SJSA1 (cell line): ENCODE data around the gene DUSP18. TPM values are rescaled to one million over a fixed set of nuclear protein-coding genes. Genes with fewer than 3 reads are reported as not detected.

ENCODE experiments used
- DNase-seq, 2 experiments: peaks; one replicate each; pipeline ENCODE4 v3.0.0-alpha.2; 2015 to 2020; ENCODE audit warnings: low spot score in 2 of 2, low read depth in 1 of 2
- H3K27ac ChIP-seq: fragments of 250-450 bp; sonication (Bioruptor Pico); 2 replicates; pipeline ENCODE4 v1.5.1; 2020; ENCODE audit warnings: mild to moderate bottlenecking, moderate library complexity
- H3K27me3 ChIP-seq: fragments of 250-450 bp; sonication (Bioruptor Pico); replicated peaks from 2 replicates; pipeline ENCODE4 v1.5.1; 2020; ENCODE audit warnings: mild to moderate bottlenecking, moderate library complexity
- H3K36me3 ChIP-seq: fragments of 250-450 bp; sonication (Bioruptor Pico); 2 replicates; pipeline ENCODE4 v1.5.1; 2020; ENCODE audit warnings: mild to moderate bottlenecking
- H3K4me1 ChIP-seq: fragments of 250-450 bp; sonication (Bioruptor Pico); replicated peaks from 2 replicates; pipeline ENCODE4 v1.6.1; 2021; ENCODE audit warnings: mild to moderate bottlenecking
- H3K4me3 ChIP-seq: fragments of 250-450 bp; sonication (Bioruptor Pico); 2 replicates; pipeline ENCODE4 v1.5.1; 2020; ENCODE audit warnings: mild to moderate bottlenecking
- H3K9me3 ChIP-seq: fragments of 250-450 bp; sonication (Bioruptor Pico); replicated peaks from 2 replicates; pipeline ENCODE4 v1.5.1; 2020; ENCODE audit warnings: mild to moderate bottlenecking
- total RNA-seq: library from RNA; depleted of rRNA; stranded (reverse); fragments of >200 nt; shearing (Covaris generic); gene quantifications from 2 replicates; pipeline ENCODE4 v1.2.3, GENCODE V29; 2014; rRNA removed

Gene DUSP18
- total RNA-seq, 1 experiment from 2014 or later, result 4.8 TPM

GRCh38 chr22:30614879-30615278 lies 52.8 kb downstream of the DUSP18 start:
- Histone ChIP-seq H3K4me3 (no peak overlapping the region), H3K36me3 (no peaks in the 10 kb centered on the region), H3K27me3 (no peaks in the 10 kb centered on the region), H3K4me1 (peaks cover under 1% of the 10 kb centered on the region), H3K9me3 (no peaks in the 10 kb centered on the region), H3K27ac (no peak overlapping the region)
- DNase-seq, result no peak

GRCh38 chr22:30614268-30614667 lies 53.4 kb downstream of the DUSP18 start:
- Histone ChIP-seq H3K36me3 (no peaks in the 10 kb centered on the region), H3K4me3 (no peak overlapping the region), H3K4me1 (peaks cover 6% of the 10 kb centered on the region), H3K27me3 (no peaks in the 10 kb centered on the region), H3K9me3 (no peaks in the 10 kb centered on the region), H3K27ac (no peak overlapping the region)
- no peak for DNase-seq

- Histone ChIP-seq H3K9me3 (no peaks in the 10 kb centered on the region), H3K36me3 (no peaks in the 10 kb centered on the region), H3K27ac (no peak overlapping the region), H3K27me3 (no peaks in the 10 kb centered on the region), H3K4me3 (no peak overlapping the region), H3K4me1 (peaks cover 16% of the 10 kb centered on the region)
- DNase-seq, result no peak
These were observed 54.9 kb downstream of the DUSP18 start for GRCh38 chr22:30612789-30613188.

Other genes starting within 250 kb of the DUSP18 start
- gene MTFP1, start 242.1 kb downstream of the DUSP18 start, total RNA-seq, result 46.2 and 48.6 TPM in 2 replicates
- gene SEC14L3, start 195.9 kb downstream of the DUSP18 start, total RNA-seq, result not detected in 2 replicates
- not detected in 2 replicates for gene SEC14L4, start 162.2 kb downstream of the DUSP18 start, total RNA-seq
- gene SEC14L6, start 121.1 kb downstream of the DUSP18 start, total RNA-seq, result not detected in 2 replicates
- not detected in 2 replicates for gene GAL3ST1, start 93.2 kb downstream of the DUSP18 start, total RNA-seq
- gene PES1, start 76.0 kb downstream of the DUSP18 start, total RNA-seq, result 68.9 and 105 TPM in 2 replicates
- 4.5 and 5.8 TPM in 2 replicates for gene TCN2, start 60.7 kb downstream of the DUSP18 start, total RNA-seq
- 6.7 and 6.9 TPM in 2 replicates for gene SLC35E4, start 32.1 kb downstream of the DUSP18 start, total RNA-seq
- 0.37 and 0.53 TPM in 2 replicates for gene OSBP2, start 27.0 kb upstream of the DUSP18 start, total RNA-seq